ENCODE measurements around the gene ARHGAP33. TPM values are rescaled to one million over a fixed set of nuclear protein-coding genes. Genes with fewer than 3 reads are reported as not detected.

ARHGAP33 gene
- polyA plus RNA-seq, 1 donor (not counting 4 experiments of a cell fraction or from before 2014, with no cell fraction given), result 0.49 TPM

DNA sequence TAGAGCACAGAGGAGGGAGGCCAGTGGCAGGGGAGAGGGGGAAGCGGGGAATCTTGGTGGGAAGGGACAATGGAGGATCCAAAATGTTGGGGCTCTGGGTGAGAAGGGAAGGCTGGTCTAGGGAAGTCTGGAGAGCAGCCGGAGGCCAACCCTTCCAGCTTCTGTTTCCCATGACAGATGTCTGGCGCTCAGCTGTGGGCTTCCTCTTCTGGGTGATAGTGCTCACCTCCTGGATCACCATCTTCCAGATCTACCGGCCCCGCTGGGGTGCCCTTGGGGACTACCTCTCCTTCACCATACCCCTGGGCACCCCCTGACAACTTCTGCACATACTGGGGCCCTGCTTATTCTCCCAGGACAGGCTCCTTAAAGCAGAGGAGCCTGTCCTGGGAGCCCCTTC lies 28.8 kb upstream of the ARHGAP33 start:
- H2AFZ ChIP-seq (ENCODE audit: control insufficient read depth, low read length), result no peak overlapping the region
- H3K27ac ChIP-seq (ENCODE audit: control insufficient read depth, insufficient read depth, low read length), result peak overlapping the region; percentile 94
- H3K9me3 ChIP-seq (ENCODE audit: control insufficient read depth, low read depth, low read length), result no peaks in the 10 kb centered on the region
- TF ChIP-seq EZH2 (IDR thresholded peaks at IDR 0.05; ENCODE audit: low read length), result no peak
- TF ChIP-seq, protein P1, sequence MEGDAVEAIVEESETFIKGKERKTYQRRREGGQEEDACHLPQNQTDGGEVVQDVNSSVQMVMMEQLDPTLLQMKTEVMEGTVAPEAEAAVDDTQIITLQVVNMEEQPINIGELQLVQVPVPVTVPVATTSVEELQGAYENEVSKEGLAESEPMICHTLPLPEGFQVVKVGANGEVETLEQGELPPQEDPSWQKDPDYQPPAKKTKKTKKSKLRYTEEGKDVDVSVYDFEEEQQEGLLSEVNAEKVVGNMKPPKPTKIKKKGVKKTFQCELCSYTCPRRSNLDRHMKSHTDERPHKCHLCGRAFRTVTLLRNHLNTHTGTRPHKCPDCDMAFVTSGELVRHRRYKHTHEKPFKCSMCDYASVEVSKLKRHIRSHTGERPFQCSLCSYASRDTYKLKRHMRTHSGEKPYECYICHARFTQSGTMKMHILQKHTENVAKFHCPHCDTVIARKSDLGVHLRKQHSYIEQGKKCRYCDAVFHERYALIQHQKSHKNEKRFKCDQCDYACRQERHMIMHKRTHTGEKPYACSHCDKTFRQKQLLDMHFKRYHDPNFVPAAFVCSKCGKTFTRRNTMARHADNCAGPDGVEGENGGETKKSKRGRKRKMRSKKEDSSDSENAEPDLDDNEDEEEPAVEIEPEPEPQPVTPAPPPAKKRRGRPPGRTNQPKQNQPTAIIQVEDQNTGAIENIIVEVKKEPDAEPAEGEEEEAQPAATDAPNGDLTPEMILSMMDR (optimal IDR thresholded peaks at IDR 0.05 in 1 of 3, IDR thresholded peaks at IDR 0.05 in 1 of 3, conservative IDR thresholded peaks at IDR 0.05 in 1 of 3; ENCODE audit: extremely low read depth in 1 of 3, insufficient read depth in 2 of 3, low read length in 3 of 3), result no peak
- H3K9me1 ChIP-seq (ENCODE audit: control insufficient read depth, extremely low read depth, insufficient read depth, low read length), result no peaks in the 10 kb centered on the region
- no peaks in the 10 kb centered on the region for H4K20me1 ChIP-seq (ENCODE audit: control insufficient read depth, extremely low read depth, insufficient read depth, low read length)
- peak overlapping the region; percentile 92 for H3K4me2 ChIP-seq (ENCODE audit: control insufficient read depth, extremely low read depth, insufficient read depth, low read depth, low read length)
- FAIRE-seq, result no peak
- DNase-seq (ENCODE audit: low read depth, low spot score), result no peak
- dilution Hi-C loops (cut with MboI; ENCODE audit: extremely low pct_ligation_motif_present, low sequenced_read_pairs), result no loop called here
- peaks cover 25% of the 10 kb centered on the region for H3K4me1 ChIP-seq (ENCODE audit: control insufficient read depth, extremely low read depth, insufficient read depth, low read length)
- peak overlapping the region; percentile 93 for H3K9ac ChIP-seq (ENCODE audit: control insufficient read depth, extremely low read depth, insufficient read depth, low read length)
- peaks cover 6 to 11% of the 10 kb centered on the region in 2 experiments for H3K36me3 ChIP-seq (ENCODE audit: control insufficient read depth in 2 of 2, extremely low read depth in 1 of 2, insufficient read depth in 2 of 2, low read length in 2 of 2)
- no peaks in the 10 kb centered on the region for H3K27me3 ChIP-seq (ENCODE audit: control insufficient read depth, extremely low read depth, insufficient read depth, low read length)
- peaks cover 30% of the 10 kb centered on the region for H3K79me2 ChIP-seq (ENCODE audit: control insufficient read depth, insufficient read depth, low read length)
- peak overlapping the region; percentile 65 to 100 (median 98) for H3K4me3 ChIP-seq (ENCODE audit: control insufficient read depth in 2 of 3, extremely low read depth in 1 of 3, insufficient read depth in 2 of 3, low read depth in 1 of 3, low read length in 3 of 3)

DNA sequence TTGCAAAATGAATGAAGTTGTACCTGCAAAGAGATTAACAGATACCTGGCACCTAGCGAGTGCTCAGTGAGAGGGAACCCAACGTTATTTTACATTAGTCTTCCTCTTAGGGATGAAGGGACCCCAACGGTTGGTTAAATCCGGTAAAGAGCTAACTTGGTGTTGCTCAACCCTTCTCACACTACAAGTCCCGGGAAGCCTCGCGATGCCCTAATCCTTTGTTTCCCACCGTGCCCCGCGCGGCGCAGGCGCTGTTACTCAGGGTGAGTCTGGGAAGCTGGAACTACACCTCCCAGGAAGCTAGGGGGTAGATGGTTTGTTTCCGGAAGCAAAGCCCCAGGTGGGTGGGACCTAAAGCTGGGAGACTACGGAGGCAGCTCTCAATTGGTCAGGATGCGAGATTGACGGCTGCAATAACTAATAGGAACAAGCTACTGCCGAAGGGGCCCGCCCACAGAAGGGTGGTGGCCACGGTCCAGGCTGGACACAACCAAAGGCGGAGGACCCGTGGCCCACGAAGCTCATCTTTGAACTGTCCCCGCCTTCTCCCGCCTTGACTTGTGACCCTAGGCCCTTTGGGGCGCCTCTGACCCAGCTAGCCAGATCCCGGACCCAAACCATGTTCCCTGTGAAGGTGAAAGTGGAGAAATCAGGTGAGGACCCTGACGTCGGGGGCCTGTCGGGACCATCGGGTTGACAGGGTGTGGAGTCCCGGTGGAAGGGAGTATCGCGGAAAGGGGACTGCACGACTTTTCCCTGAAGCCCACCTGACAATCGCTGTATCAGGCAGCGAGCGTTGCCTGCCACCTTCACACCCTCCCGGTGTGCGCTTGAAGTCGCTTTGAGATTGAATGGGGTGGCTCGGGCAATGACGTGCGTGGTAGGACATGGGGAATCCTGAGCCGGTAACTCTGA lies 27.0 kb upstream of the ARHGAP33 start, which contains the start of gene LIN37:
LIN37 (plus strand) TSS at position 471 of the 915 bp plus-strand sequence; CDS start at position 620, 149 bp downstream.
- Histone ChIP-seq H3K36me3 (ENCODE audit: control insufficient read depth in 2 of 2, extremely low read depth in 1 of 2, insufficient read depth in 2 of 2, low read length in 2 of 2) (peaks cover 11 to 14% of the 10 kb centered on the region in 2 experiments), H3K9ac (ENCODE audit: control insufficient read depth, extremely low read depth, insufficient read depth, low read length) (peak within 1 kb of the TSS; percentile 97), H3K79me2 (ENCODE audit: control insufficient read depth, insufficient read depth, low read length) (peaks cover 30% of the 10 kb centered on the region), H2AFZ (ENCODE audit: control insufficient read depth, low read length) (peak within 1 kb of the TSS; percentile 92), H3K4me3 (ENCODE audit: control insufficient read depth in 2 of 3, extremely low read depth in 1 of 3, insufficient read depth in 2 of 3, low read depth in 1 of 3, low read length in 3 of 3) (peak within 1 kb of the TSS; percentile 89 to 100 (median 98)), H4K20me1 (ENCODE audit: control insufficient read depth, extremely low read depth, insufficient read depth, low read length) (no peaks in the 10 kb centered on the region), H3K27ac (ENCODE audit: control insufficient read depth, insufficient read depth, low read length) (peak within 1 kb of the TSS; percentile 91), H3K4me2 (ENCODE audit: control insufficient read depth, extremely low read depth, insufficient read depth, low read depth, low read length) (peak within 1 kb of the TSS; percentile 95), H3K9me3 (ENCODE audit: control insufficient read depth, low read depth, low read length) (no peaks in the 10 kb centered on the region), H3K9me1 (ENCODE audit: control insufficient read depth, extremely low read depth, insufficient read depth, low read length) (no peaks in the 10 kb centered on the region), H3K4me1 (ENCODE audit: control insufficient read depth, extremely low read depth, insufficient read depth, low read length) (peaks cover 25% of the 10 kb centered on the region), H3K27me3 (ENCODE audit: control insufficient read depth, extremely low read depth, insufficient read depth, low read length) (no peaks in the 10 kb centered on the region)
- dilution Hi-C loops (cut with MboI; ENCODE audit: extremely low pct_ligation_motif_present, low sequenced_read_pairs), result no loop called here
- no peak for TF ChIP-seq EZH2 (IDR thresholded peaks at IDR 0.05; ENCODE audit: low read length)
- TF ChIP-seq, protein P1 (optimal IDR thresholded peaks at IDR 0.05 in 1 of 3, IDR thresholded peaks at IDR 0.05 in 1 of 3, conservative IDR thresholded peaks at IDR 0.05 in 1 of 3; ENCODE audit: extremely low read depth in 1 of 3, insufficient read depth in 2 of 3, low read length in 3 of 3), result no peak
- DNase-seq (ENCODE audit: low read depth, low spot score) (peak; percentile 98), FAIRE-seq (peak; percentile 84)
